Left ventricle myocardium superior (tissue), 1 donor: ENCODE data around the gene GALR1. TPM values are rescaled to one million over a fixed set of nuclear protein-coding genes. Genes with fewer than 3 reads are reported as not detected.

Experiments
- ATAC-seq: fragments of 200-7000 bp; cut with Tn5 transposase; one replicate; pipeline ENCODE4 v1.9.1; 2020; ENCODE audit warnings: mild to moderate bottlenecking, moderate library complexity
- DNase-seq: peaks from one replicate; pipeline ENCODE4 v3.0.0-alpha.2; 2020
- intact Hi-C: fragments of 100-400 bp; cut with micrococcal nuclease; formaldehyde crosslinking; loops from one replicate; pipeline ENCODE4 v1.11.0; 2022
- total RNA-seq: library from RNA; stranded (reverse); fragmentation: NEBNext Ultra II Directional; extraction: Animal tissue kit (Norgen Biotek cat#: 25700); gene quantifications from one replicate; pipeline ENCODE4 v1.2.1, GENCODE V29; 2021
- donor health status: DM: no; HTN: yes; CAD: no; lungs with severe emphysema.

GALR1 gene
- total RNA-seq, 1 donor from 2014 or later, result not detected

DNA sequence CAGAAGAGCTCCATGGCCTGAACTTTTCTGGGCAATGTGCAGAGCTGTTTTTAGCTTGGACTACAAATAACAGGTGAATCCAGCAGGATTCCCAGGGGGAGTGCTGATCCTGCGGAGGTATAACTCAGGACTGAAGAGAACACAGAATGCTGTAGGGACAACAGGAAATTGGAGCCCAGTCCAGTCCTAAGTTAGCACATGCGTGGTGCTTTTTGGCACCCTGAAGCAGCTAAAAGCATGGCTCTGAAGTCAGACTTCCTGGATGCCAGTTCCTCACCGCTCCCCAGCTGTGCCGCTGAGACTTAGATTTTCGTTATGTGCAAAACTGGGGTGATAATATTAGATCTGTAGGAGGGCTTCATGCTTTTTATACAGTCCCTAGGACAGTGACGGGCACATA is 58.6 kb downstream of the GALR1 start:
- intact Hi-C loops, result no loop called here
- DNase-seq (no peak), ATAC-seq (no peak)

DNA sequence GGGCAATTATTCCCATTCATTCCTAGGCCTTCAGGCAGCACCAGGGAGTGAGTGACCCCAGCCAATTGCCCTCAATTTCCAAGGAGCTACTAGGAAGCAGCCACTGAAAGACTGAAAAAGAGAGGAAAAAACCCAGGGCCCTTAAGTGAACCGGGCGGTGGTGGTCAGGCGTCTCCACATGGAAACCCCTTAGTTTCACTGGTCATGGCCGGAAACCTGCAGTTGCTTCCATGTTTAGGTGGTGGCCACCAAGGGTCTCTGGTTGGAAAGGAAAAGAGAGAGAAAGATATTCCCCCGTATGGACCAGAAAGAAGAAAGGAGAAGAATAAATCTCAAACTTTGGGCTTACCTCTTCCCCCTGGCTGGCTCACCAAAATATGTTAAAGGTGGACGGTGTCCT is 64.9 kb downstream of the GALR1 start:
- intact Hi-C loops, result no loop called here
- DNase-seq (no peak), ATAC-seq (no peak)

DNA sequence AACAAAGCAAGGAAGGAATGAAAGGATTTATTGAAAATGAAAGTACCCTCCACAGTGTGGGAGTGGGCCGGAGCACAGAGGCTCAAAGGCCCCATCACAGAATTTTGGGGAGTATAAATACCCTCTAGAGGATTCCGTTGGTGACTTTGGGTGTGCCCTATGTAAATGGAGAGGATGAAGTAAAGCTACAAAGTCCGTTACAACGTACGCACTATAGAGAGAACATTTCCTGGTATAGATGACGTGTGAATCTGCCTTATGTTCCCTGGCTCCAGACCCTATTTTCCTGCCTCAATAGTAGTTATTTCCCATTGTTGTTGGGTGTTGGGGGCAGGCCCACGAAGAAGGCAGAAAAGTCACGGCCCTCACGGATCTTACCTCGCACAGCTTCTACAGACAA is 65.3 kb downstream of the GALR1 start:
- intact Hi-C loops, result no loop called here
- no peak for DNase-seq
- ATAC-seq, result no peak

DNA sequence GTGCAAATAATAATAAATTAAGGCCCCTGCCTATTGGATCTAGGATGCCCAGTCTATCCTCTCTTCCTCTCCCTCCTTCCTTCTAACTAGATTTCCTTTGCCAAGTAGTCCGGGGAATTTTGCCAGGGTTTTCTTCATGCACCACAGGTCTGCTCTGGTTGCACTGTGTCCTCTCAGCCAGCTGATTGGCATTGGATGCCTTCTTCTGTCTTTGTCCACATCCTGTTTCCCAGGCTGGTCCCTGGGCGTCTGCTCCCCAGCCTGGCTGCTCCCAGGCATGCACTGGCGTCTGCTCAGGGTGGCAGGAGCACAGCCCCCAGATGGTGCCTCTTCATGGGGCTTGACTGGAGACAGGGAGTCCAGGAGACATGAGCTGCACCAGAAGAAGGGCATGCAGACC is 66.4 kb downstream of the GALR1 start:
- no peak for ATAC-seq
- intact Hi-C loops, result no loop called here
- DNase-seq, result no peak

DNA sequence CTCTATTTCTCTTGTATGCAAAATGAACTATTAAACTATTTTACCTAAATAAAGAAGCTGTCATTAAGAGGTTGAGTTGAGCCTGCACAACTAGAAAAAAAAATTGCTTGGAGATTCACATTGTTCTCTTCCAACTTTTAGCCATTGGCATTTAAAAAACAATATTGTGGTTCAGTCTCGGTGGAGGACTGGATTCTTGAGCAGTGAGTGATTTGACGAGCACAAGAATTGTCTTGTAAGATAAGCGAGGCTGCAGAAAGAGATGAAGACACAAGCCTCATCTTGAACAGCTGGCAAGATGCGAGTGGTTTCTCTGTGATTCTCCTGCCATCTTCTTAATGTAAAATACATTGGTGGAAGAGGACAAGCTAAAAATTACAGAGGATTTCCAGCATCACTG is 67.0 kb downstream of the GALR1 start:
- ATAC-seq, result no peak
- intact Hi-C loops, result no loop called here
- DNase-seq, result no peak

DNA sequence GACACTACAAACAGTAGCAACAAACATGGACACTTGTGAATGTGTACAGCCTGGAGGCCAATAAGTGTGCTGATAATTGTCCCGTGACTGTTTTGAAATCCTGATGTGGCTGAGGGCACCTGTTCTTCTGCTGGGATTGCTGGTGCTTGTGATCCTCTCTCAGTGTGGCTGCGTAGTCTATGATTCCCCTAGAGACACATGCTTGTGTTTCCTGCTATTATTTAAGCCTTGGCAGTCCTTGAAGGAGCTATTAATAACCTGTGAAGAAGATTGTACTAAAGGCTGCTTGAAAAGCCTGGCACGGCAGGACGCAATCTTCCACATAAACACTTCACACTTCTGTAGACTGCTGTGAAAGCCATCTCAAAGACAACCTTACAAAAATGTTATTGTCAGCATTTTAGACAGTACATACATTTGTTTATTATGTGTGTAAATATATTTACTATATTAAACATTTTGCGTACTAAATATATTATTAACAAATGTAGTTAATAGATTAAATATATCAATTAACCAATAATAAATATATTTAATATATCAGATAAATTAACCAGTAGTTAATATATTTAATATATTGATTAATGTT is 71.4 kb downstream of the GALR1 start:
- no peak for DNase-seq
- peak; percentile 92 for ATAC-seq
- intact Hi-C loops, result no loop called here

DNA sequence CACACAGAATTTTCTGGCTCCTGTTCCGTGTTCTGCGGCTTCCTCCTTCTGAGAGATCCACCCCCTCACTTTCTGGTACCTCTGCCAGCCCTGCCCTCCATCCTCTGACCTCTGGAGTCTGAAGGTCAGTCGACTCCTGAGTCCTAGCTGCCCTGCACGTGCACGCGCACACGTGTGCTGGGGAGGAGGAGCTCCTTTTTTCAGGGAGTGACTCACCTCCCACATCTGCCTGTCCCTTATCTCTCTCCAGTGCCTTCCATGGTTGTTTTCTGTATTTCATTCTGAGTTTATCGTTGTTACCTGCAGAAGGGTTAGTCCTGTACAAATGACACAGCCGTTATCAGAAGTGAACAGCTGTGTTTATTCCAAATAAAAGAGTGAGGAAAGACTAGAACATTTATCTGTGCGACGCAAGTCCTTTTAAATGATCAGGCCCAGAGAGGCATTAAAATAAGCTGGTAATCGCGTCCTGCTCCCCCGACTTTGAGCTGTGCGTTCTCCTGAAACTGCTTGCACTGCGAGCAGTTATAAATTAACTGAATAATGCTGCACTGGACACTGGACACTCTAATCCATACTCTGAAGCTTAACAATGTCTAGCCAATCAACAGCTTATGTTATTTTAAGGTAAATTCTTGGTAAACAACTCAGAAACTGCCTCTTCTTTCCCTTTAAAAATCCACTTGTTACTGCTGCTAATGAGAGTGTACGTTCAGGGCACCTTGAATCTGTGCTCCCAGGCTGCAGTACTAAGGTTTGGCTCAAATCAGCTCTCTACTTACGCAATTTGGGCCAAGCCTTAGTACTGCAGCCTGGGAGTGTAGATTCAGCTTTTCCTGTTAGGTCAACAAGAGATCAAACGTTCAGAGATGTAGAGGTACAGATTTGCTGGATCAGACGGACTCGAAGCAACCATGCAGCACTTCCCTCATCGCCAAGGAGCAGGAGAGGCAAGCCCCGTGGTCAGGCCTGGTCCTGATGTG is 72.5 kb downstream of the GALR1 start:
- DNase-seq (no peak), ATAC-seq (no peak)
- intact Hi-C loops, result no loop called here

DNA sequence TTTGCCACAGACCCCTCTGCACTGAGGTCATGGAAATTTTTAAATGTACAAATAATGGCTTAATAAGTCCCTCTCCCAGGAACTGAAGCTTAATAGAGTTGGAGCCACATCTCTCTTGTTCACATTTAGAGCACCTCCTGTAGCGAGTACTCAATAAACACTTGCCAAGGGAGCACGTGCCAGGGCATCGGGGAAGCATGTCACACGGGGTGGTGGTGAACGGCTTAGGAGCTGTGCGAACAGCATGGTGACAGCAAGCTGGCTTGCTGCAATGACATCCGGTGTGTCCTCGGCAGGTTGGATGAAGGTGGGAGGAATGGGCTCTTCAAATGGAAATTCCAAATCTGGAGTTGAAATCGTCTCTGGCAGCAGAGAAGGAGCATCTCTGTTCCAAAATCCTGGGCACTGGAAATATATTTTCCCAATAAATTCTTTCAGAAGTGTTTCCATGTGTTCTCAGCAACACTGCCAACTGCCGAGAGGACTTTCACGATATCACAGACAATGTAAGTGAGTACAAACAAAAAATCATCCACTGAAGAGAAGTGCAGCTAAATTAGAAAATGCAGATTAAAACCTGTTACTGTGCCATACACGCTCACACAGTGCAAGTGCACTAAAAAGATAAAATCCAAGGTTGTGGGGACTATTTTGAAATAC is 74.1 kb downstream of the GALR1 start:
- intact Hi-C loops, result no loop called here
- ATAC-seq, result peak; percentile 90
- DNase-seq, result peak; percentile 54

Other genes with a start within 250 kb of the GALR1 start
- gene MBP, start 117.1 kb upstream of the GALR1 start, total RNA-seq, result 32.7 TPM